ENCODE data around the gene ARHGAP31.
"Not testable (repeated sequence)": the region's sequence is repeated elsewhere in the genome, so short reads cannot be mapped to it uniquely, and the experiment has no call there.

Gene ARHGAP31

GRCh38 chr3:119294696-119295671, 801 bp downstream of the ARHGAP31 start:
- DNase-seq (ENCODE audit: low read depth), result peak; percentile 20

GRCh38 chr3:119295816-119296726, 1.9 kb downstream of the ARHGAP31 start:
- DNase-seq (ENCODE audit: low read depth), result no peak

- DNase-seq (ENCODE audit: low read depth), result no peak
Observed at GRCh38 chr3:119296727-119297122, 2.5 kb downstream of the ARHGAP31 start.

DNA sequence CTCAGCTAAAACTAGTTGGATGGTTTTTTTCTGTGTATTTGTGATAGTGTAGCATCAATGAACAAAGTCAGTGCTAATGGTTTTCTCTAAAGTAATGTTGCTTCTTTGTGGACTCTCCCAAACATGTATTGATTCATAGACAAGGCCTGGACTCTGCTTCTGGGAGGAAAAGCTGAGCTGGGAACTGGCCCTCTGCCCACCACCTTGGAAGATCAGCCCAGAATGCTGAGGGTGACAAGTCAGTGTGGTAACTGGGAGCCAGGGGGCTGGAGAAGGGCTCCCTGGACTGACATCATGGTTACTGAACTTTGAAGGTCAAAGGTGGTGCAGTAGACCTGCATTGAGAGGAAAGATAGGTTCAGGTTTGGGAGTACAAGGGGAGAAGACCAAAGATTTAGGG, 3.0 kb downstream of the ARHGAP31 start:
- DNase-seq (ENCODE audit: low read depth), result no peak

DNA sequence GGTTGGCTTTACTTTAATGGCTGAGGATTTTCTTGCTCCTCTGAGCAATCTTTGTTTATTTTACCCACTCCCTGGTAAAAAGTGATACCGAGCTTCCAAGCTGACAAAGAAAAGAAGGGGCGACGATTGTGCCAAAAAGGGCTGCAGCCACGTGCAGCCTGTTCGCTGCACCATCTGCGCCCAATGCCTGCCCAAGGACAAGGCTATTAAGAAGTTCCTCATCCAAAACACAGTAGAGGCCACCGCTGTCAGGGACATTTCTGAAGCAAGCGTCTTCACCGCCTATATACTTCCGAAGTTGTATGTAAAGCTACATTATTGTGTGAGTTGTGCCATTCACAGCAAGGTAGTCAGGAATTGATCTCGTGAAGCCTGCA, 4.4 kb downstream of the ARHGAP31 start:
- no peak for DNase-seq (ENCODE audit: low read depth)

GRCh38 chr3:119300991-119301391, 6.8 kb downstream of the ARHGAP31 start:
- no peak for DNase-seq (ENCODE audit: low read depth)

GRCh38 chr3:119301662-119302061, 7.5 kb downstream of the ARHGAP31 start:
- DNase-seq (ENCODE audit: low read depth), result no peak

DNA sequence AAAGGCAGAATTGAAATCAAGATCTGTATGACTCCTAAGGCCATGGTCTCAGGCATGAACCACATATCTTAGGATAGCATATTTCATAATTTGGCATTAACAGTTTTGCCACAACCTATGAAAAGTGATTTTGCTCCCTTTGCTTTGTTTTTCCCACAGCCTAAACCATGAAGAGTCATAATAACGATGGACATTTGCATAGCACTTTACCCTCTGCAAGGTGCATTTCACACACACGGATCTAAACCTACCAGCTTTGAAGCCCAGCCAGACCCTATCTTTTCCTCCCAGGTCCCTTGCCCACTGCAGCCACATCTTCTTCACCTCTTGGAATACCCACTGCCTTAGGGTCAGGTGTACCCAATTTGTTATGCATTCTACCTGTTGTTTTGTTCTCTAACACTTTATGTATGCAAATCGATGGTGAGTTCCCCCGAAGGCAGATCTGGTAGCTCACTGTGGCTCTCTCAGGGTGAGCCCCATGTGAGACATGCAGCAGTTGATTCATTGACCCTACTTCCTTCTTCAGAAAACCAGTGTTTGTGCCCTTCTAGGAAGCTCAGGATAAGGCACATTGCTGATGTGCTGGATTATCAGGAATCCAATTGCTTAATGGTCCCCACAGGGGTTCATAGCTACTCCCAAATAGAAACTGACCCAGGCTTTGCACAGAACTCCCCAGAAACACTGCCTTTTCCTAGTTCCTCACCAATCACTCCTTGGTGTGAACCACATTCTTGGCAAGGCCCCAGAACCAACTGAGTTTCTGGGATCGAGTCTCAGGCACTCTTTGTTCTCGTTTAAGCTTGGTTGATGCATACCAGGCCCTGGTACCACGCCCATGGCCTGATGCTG, 8.7 kb downstream of the ARHGAP31 start:
- DNase-seq (ENCODE audit: low read depth), result no peak

- DNase-seq (ENCODE audit: low read depth), result no peak
Observed at GRCh38 chr3:119304201-119304713, 10.1 kb downstream of the ARHGAP31 start.

- DNase-seq (ENCODE audit: low read depth), result no peak
Observed at GRCh38 chr3:119305286-119305685, 11.1 kb downstream of the ARHGAP31 start.

GRCh38 chr3:119306378-119306777, 12.2 kb downstream of the ARHGAP31 start:
- not testable (repeated sequence) for DNase-seq (ENCODE audit: low read depth)

- no peak for DNase-seq (ENCODE audit: low read depth)
Observed at GRCh38 chr3:119308355-119308754, 14.2 kb downstream of the ARHGAP31 start.

- DNase-seq (ENCODE audit: low read depth), result no peak
Observed at GRCh38 chr3:119309591-119309990, 15.4 kb downstream of the ARHGAP31 start.

DNA sequence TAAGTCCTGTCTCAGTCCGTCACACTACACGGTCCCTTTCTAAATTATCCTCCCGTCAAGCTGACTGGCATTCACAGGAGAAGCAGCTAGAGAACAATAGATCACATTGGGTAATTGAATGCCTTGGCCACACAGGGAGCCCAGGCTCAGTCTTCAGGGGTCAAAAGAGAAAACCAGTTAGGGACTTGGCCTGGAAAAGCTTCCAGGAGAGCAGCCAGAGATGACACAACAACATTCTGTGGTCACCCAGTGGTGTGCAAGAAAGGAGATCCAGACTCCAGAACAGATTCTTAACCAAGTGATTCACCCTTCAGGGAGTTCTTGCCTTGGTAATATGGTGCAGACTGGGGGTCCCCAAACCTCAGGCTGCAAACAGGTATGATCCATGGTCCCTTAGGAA, 15.9 kb downstream of the ARHGAP31 start:
- DNase-seq (ENCODE audit: low read depth), result no peak

GRCh38 chr3:119311081-119311925, 17.1 kb downstream of the ARHGAP31 start:
- no peak for DNase-seq (ENCODE audit: low read depth)

- DNase-seq (ENCODE audit: low read depth), result no peak
Observed at GRCh38 chr3:119313461-119313860, 19.3 kb downstream of the ARHGAP31 start.

GRCh38 chr3:119314821-119315220, 20.6 kb downstream of the ARHGAP31 start:
- no peak for DNase-seq (ENCODE audit: low read depth)

DNA sequence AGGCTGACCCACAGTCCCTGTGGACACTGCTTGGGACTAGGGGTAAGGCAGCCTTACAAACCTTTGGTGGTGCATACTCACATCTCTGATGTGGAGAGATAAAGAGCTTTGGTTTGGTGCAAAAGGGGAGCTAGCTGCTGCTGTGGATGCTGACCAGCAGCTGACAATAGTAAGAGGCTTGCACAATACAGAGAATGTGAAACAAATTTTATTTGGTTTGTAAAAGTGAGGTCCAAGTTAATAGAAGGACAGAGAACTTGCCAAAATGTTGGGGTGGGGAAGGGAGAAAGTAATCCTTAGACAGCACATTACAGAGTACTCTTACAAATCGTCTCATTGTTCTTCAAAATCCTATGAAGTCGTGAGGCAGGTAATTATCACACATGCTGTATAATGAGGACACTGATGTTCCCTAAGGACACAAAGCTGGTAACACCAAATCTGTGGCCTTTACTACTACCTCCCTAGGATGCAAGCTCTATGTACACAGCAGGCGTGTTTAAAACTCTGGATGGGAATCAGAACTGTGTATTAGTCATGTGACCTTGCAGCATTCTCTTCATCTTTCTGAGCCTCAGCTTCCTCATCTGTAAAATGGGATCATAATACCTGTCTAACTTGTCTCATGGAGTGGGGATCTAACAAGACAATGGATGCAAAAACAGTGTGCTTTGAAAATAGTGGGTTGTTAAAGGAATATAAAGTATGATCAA, 21.6 kb downstream of the ARHGAP31 start:
- no peak for DNase-seq (ENCODE audit: low read depth)

DNA sequence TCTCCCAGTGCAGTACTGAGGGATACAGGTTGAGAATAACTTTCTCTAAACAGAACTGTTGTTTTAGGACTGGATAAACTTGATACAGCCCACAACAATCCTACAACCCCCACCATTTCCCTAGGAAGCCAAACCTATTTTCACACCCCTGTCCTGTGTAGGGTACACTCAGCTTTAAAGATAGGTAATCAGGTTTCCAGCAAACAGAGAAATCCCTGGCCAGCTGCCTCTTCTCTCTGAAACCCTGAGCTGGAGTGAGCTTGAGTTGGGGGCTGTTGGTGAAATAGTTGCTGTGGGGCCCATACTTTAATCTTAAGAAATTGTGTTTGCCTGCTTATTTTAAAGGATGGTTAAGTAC, 22.1 kb downstream of the ARHGAP31 start:
- DNase-seq (ENCODE audit: low read depth), result no peak

GRCh38 chr3:119318876-119319275, 24.7 kb downstream of the ARHGAP31 start:
- no peak for DNase-seq (ENCODE audit: low read depth)

Measured in activated T-helper 1 cell treated with Interleukin-2 at 50 U/mL for 16 hours (primary cell).